Measurements from ENCODE around the gene PPP1CC.
"Not testable (repeated sequence)": the region's sequence is repeated elsewhere in the genome, so short reads cannot be mapped to it uniquely, and the experiment has no call there.

Gene PPP1CC

DNA sequence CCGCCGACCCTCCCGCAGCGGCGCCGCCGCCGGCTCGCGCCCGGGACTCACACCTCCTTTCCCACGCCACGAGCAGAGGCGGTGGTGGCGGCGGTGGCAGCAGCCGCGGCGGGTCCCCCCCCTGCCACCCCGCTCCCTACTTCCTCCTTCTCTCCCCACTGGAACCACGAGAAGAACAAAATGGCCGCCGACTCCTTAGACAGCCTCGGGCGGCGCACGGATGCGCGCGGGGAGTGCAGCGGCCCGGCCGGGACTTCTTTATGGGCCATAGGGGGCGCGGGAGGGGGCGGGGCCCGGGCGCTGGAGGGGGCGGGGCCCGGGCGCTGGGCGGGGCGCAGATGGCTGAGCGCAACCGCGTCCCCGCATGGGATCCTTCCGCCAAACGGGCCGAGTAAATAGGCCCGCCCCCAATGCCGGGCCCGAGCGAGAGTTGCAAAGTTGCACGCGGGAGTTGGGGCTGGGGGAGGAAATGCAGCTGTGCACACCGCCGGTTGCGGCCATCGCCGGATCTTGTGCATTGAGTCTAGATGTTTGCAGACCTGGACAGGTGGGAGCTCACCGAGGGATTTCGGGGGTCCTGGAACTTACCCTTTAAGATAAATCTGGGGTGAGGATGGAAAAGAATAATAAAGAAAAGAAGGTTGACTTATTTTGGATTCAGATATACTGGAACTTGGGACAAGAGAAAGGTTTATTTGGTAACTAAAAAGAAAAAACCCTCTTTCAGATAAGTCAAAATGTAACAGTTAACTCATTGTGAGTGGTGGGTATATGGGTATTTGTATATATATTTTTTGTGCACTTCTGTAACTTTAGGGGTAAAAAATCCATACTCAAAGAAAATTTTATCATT lies at the start of gene PPP1CC:
TSS of gene PPP1CC (minus strand) at position 174 of the 853 bp plus-strand sequence. CDS start 184 bp downstream, outside the sequence.
- peak; percentile 93 for DNase-seq (ENCODE audit: low read depth)

GRCh38 chr12:110791589-110791988 lies 48.9 kb upstream of the PPP1CC start:
- no peak for DNase-seq (ENCODE audit: low read depth)

GRCh38 chr12:110790301-110790700 lies 47.6 kb upstream of the PPP1CC start:
- peak; percentile 37 for DNase-seq (ENCODE audit: low read depth)

DNA sequence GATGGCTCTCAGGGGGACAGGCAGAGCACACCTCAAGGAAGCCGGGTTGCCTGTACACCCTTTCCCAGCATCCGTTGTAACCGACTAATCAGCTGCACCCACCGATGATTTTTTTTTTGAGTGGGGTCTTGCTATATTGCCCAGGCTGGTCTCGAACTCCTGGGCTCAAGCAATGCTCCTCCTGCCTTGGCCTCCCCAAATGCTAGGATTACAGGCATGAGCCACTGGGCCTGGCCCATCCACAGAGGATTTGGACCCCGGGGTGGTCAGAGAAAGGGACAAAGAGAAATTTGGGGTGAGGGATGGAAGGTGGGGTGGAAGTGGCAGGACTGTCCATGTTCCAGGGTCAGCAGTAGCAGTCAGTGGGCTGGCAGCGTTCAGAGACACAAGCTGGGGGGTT lies 43.3 kb upstream of the PPP1CC start:
- no peak for DNase-seq (ENCODE audit: low read depth)

- DNase-seq (ENCODE audit: low read depth): no peak
Observed at GRCh38 chr12:110785240-110785639, 42.5 kb upstream of the PPP1CC start.

DNA sequence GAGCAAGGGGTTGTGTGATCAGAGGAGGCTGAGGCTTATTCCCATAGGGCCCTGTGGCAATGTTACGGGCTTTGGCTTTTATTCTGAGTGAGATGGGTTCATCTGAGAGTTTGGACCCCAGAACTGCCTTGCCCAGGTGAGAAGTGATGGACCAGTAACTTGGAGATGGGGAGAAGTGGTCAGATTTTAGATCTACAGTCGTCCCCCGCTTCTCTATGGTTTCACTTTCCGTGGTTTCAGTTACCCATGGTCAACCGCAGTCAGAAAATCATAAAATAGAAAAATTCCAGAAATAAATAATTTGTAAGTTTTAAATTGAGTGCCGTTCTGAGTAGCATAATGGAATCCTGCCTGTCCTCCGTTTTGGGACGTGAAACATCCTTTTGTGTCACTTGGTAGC lies 40.2 kb upstream of the PPP1CC start:
- no peak for DNase-seq (ENCODE audit: low read depth)

DNA sequence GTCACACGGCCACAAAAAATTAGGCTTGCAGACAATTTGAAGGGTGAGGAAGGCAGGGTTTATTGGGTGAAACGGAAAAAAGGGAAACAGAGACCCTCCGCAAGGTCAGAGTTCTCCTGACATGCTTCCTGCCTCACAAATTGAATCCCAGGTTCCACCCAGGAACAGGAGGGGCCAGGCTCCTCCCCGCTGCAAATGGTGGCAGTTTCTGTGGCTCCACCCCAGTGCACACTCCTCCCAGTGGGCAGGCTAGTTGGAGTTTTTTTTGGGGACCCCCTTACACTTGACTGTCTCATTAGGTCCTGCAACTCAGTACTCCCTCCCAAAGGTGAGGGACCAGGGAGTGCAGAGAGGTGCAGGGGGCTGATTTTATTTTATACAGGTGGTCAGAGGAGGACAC lies 39.4 kb upstream of the PPP1CC start:
- no peak for DNase-seq (ENCODE audit: low read depth)

DNA sequence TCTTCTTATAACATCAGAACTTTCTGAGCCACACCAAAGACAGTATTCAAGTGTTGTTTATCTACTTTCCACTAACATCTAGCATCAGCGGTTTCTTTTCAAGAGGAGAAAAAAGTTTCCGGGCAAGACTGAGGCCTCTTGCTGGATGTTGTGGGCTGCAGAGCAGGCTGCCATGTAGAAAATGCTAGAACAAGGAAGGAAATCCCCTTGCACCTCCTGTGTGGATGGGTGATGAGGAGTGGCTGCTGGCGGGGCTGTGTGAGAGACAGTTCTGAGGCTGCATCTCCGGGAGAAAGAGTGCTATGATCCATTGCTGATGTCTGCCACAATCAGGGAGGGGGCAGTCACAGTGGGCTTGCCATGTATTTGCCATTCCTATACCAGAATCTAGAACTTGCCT lies 37.8 kb upstream of the PPP1CC start:
- no peak for DNase-seq (ENCODE audit: low read depth)

DNA sequence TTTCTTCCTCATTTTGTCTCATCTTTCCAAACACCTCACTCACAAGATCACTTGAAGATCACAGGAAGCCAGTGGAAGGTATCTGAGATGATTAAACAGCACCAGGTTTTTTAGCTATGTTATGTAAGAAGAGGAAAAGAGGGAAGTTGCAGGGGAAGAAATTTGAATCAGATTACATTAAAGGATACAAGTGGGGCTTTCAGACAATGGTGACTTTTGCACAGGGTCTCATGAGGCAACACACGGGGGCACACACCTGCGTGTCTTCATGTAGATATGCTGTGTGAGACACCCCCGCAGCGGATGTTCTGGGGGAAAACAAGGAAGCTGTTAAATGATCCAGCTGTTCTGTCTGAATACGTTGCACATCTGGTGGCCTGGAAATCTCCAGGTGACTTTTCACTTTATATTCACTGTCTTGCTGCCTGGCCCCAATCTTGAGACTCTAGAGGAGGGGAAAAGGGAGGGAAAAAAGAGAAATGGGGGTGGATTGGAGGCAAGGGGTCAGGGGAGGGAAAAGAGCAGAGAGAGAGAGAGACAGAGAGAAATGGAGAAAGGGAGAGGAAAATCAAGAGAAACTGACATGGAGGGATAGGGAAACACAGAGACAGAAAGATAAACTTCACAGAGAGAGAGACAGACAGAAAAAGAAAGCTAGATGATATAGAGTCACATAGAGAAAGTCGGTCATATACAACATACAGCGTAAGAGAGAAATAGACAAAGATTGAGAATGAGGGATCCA lies 36.3 kb upstream of the PPP1CC start:
- DNase-seq (ENCODE audit: low read depth): no peak

- DNase-seq (ENCODE audit: low read depth): no peak
Observed at GRCh38 chr12:110776410-110776809, 33.7 kb upstream of the PPP1CC start.

DNA sequence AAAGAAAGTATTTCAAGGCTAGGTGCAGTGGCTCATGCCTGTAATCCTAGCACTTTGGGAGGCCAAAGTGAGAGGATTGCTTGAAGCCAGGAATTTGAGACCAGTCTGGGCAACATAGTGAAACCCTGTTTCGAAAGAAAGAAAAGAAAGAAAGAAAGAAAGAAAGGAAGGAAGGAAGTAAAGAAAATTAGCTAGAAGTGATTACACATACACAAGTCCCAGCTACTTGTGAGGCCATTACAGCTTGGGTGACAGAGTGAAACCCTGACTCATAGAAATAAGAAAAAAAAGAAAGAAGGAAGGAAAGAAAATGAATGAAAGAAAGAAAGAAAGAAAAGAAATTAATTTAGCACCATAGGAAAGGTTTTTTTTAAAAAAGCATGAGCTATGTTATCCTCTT lies 33.3 kb upstream of the PPP1CC start:
- DNase-seq (ENCODE audit: low read depth): no peak

- DNase-seq (ENCODE audit: low read depth): no peak
Observed at GRCh38 chr12:110774824-110775223, 32.1 kb upstream of the PPP1CC start.

DNA sequence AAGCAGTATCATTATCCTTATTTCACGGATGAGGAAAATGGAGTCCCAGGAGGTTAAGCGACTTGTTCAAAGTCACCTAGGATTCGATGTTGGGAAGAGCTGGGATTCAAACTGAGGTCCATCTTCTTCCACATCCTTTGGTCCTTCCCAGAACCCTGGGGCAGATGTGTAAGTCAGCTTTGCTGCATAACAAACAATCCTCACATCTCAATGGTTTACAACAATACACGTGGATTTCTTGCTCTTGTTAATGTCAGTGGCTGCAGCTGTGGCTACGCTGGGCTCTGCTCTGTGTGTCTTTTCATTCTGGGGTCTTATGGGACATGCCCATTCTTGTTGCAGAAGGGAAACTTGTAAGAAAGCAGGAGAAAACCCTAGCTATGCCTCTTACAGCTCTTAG lies 26.3 kb upstream of the PPP1CC start:
- DNase-seq (ENCODE audit: low read depth): no peak

DNA sequence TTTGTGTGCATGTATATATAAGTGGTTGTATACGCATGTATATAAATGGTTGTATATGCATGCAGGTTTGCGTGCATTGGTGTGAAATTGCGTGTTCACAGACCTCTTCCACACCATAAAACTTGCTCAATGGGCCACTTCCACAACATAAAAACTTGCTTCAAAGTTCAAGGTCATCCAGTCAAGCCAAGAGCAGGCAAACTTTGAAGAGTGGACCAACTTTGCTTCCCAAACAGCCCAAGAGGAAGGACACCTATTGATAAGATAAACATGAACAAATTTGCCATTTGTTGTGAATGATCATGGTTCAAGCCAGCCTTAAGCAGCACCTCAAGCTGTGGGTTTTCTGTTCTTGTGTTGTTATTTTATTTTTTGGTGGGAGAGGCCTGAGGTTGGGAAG lies 25.2 kb upstream of the PPP1CC start:
- DNase-seq (ENCODE audit: low read depth): no peak

GRCh38 chr12:110766311-110767154 lies 23.8 kb upstream of the PPP1CC start:
- peak; percentile 9 for DNase-seq (ENCODE audit: low read depth)

GRCh38 chr12:110765572-110765971 lies 22.9 kb upstream of the PPP1CC start:
- DNase-seq (ENCODE audit: low read depth): not testable (repeated sequence)

GRCh38 chr12:110765111-110765510 lies 22.4 kb upstream of the PPP1CC start:
- no peak for DNase-seq (ENCODE audit: low read depth)

DNA sequence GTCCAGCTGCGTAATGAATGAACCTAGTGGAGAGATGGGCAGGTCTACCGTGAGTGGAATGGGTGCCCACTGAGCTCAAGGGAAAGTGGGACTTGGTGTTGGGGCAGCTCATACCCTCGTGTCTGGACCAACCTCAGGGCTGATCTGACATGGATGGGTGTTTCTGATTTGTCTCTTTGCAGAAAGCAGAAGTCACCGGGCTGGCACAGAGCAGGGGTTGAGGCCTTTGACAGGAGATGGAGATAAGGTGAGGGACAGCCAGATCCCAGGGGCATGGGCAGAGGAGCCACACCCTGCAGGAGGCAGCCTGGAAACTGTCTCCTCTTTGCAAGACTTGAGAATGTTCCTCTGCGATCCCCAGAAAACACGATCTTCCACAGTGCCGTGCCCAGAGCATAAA lies 20.9 kb upstream of the PPP1CC start:
- no peak for DNase-seq (ENCODE audit: low read depth)

- DNase-seq (ENCODE audit: low read depth): no peak
Observed at GRCh38 chr12:110762891-110763290, 20.2 kb upstream of the PPP1CC start.

DNA sequence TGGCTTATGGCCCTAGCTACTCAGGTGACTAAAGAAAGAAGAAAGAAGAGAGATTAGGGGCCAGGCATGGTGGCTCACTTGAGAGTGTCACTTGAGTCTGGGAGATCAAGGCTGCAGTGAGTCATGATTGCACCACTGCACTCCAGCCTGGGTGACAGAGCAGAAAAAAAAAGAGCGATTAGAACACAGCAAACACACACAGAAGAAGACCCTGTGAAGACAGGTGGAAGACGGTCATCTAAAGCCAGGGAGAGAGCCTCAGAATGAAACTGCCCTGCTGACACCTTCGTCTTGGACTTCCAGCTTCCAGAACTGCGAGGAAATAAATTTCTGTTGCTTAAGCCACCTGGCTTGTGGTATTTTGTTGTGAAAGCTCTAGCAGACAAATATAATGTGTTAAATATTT lies 17.5 kb upstream of the PPP1CC start:
- DNase-seq (ENCODE audit: low read depth): no peak

- no peak for DNase-seq (ENCODE audit: low read depth)
Observed at GRCh38 chr12:110758922-110759321, 16.2 kb upstream of the PPP1CC start.

DNA sequence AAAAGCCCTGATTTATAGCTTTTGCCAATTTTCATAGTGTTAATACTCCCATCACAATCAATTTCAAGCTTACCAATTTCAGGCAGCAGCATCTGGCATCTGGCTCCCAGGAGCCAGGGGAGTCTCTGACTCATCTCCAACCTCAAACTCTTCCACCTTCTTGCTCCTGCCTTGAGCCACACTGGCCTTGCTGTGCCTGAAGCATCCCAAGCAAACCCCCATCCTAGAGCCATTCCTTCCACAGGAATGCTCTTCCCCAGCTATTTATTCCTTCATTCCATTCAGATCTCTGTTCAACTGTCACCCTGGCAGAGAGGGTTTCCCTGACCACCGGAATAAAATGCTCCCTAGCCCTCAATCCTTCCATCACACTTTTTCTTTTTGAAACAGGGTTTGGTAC lies 13.9 kb upstream of the PPP1CC start:
- DNase-seq (ENCODE audit: low read depth): no peak
